NCI-H82 treated with DMSO at 0.1 percent for 48 hours (cell line): ENCODE data around the gene ACADSB.

ENCODE experiments used
- DNase-seq: peaks from one replicate; lab custom pipeline; 2025; ENCODE audit not compliant: unreplicated experiment; lab: John Stamatoyannopoulos, UW

The ACADSB gene

DNA sequence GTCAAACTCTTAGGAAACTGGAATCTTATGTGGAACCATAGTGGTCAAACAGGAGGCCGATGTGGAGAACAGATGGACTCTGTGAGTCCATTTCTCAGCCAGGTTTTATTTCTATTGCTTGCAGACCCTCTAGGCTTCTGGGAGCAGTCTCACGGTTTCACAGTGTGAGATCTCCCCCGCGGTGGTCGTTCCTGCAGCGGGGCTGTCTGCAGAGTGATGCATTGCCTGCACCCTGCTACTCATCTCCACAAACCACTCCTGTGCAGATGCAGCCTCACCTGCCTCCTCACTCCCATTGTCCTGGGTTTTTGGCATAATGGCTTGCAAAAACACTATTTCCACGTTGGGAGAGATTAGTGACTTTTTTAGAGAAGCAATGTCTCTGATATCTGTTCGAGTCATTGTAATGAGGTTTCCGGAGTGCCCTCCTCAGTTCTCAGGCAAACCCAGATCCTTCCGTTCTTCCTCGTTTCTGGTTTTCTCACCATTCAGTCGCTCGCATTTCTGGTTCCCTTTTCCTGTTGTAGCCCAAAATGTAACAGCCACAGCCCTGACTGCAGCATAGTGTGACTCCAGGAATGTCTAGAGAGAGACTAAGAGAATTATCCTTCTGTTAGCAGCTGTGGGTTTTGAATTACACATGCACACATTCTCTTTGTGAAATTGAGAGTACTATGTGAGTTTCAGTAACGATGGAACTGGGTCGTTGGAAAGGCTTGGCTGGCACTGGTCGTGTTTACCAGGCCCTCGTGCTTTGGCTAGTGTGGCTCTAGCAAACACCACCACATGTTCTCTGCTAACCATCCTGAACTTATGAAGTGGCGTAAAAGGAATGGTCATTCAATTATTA is 30.2 kb downstream of the ACADSB start:
- no peak for DNase-seq

DNA sequence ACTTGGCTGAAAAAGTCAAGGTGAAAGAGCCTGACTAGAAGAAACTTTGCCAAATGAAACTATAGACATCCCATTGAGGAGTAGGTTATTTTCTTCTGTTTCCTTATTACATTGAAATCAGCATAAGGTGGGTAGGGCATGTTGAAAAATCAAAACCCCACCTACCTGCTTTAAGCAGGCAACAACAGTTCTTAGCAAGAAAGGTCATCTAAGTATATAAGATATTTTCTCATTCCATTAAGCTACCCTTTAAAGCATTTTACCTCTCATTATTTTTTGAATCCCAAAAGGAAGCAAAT is 30.8 kb downstream of the ACADSB start:
- no peak for DNase-seq

DNA sequence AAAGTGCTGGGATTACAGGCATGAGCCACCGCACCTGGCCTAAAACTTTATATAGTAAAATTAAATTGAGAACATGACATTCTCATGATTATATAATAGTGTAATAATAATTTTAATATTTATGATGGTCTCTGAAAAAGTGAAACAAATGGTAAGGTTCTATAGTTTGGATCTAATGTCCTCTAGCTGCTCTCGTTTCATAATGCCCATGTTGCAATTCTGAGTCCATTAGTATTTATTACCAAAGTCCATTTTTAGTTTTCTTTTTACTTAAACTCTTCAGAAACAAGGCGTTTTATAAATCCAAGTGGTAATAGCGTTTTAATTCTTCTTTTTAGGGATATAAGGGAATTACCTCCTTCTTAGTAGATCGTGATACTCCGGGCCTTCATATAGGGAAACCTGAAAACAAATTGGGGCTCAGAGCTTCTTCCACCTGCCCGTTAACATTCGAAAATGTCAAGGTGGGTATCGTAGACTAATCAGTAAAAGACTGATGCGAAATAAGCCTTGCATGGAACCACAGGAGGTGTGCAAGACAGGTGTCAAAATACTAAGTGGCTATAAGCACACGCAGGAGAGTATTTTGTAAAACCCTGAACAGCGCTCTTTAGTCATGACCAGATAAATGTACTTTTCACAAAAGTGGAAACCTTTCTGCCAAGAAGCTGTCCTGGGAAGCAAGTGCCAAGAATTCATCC is 34.1 kb downstream of the ACADSB start:
- DNase-seq, result no peak

DNA sequence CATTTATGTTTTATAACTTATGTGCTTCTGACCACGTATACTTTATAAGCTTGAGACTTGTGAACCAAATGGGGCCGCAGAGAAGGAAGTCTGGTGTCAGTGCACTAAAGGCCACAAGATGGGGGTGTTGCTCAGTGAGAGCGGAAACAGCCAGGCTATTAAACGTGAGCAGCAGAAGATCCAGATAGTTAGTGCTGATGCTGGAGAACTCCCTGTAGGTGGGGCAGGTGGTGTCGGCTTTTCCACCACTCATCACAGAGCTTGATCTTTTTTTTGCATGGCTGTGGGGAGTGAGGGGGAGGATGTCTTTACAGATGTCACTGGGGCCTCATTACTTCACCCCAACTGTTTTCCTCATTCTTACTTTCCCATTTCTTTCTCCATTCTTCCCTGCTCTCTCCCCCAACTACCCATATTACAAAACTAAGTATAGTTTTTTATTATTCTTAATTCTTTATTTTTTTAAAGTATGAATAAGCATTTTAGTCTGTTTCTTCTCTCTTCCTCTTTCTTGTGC is 34.7 kb downstream of the ACADSB start:
- peak; percentile 67 for DNase-seq

DNA sequence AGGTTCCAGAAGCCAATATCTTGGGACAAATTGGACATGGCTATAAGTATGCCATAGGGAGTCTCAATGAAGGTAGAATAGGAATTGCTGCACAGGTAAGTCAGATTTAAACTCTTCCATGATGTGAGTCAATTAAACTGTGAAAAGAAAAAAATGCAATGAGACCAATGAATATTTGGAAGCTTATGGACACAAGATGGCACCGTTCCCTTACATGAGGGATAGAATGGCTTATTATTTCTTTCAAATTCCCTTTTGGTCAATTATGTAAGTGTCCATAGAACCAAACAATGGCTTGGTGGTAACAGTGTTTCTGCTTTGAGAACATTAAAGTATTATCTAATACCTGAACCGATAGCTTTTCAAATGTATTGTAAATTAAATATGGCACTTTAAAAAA is 35.6 kb downstream of the ACADSB start:
- DNase-seq, result no peak

DNA sequence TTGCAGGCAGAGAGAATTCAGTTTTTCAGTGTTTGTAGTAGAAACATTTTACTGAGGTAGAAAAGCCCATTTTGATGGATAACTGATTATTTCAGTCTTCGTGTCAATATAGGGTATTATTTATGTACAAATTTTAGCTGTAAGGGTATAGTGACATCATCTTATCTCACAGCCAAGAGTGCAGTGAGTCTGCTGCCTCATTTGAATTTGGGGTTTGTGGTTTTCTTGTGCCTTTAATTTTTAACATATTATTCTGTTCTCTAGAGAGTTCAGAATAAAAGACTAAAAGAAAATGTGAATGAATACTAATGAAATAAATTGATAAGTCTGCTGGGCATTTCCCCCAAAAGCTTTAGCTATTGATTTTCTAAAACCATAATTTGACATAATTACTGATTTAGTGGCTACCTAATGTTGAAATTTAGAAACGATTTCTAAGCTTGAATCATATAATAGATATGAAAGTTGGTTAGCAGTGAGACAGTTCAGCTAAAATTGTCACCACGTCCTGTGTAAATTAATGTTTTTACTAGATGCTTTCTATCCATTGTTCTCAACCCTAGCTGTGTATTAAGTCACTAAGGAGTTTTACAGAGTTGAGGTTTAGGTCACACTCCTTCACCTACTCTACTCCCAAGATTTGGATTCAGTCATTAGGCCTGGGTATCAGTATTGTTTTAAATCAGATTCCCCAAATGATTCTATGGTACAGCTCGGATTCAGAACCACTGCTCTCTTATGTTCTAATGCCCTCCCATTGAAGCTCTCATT is 37.3 kb downstream of the ACADSB start:
- no peak for DNase-seq

DNA sequence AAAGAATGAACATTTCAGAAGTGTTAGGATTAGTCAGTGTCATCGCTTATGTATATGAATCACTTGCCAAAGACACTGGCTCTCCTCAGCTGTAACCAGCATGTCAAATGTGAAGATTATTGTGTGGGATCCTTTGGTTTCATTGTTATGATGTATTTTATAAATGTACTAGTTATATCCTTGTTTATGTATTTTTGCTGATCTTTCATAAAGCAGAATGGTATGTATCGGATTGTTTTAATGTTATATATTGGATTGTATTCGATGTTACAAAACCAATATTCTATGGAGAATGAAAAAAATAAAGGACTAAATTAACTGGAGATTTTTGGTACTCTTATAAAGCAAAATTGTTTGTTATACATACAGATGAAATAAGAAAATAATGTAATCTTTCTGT is 49.2 kb downstream of the ACADSB start:
- DNase-seq, result no peak

DNA sequence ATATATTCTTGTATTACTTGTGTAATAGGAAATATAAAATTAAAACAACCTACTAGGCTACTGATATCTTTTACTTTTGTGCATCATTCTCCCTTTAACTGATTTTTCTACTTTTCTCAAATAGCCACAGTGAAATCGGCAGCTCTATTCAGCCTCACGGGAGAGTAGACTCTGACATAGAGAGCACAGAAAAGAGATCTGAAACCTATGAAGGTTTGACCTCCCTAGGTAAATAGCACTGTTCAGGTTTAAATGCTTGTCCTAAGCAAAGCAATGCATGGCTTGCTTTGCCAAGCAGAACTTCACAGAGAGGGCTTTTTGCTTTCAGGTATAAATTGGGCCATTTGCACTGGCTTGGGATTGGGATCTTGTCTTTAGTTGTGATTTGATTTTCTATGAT is 53.1 kb downstream of the ACADSB start:
- DNase-seq, result no peak

DNA sequence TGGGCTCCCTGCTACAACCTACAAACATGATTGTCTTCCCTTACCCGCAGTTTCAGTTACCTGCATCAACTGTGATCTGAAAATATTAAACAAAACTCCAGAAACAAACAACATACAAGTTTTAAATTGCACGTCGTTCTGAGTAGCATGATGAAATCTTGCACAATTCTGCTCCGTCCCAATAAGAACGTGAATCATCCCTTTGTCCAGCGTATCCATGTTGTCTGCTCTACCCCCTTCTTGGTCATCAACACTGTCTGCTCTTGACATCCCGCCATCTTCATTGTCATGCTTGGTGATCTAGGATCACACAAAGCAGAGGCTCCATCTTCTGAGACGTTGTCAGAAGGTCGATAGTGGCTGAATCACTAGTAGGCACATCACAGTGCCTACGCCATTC is 53.9 kb downstream of the ACADSB start:
- DNase-seq, result no peak

DNA sequence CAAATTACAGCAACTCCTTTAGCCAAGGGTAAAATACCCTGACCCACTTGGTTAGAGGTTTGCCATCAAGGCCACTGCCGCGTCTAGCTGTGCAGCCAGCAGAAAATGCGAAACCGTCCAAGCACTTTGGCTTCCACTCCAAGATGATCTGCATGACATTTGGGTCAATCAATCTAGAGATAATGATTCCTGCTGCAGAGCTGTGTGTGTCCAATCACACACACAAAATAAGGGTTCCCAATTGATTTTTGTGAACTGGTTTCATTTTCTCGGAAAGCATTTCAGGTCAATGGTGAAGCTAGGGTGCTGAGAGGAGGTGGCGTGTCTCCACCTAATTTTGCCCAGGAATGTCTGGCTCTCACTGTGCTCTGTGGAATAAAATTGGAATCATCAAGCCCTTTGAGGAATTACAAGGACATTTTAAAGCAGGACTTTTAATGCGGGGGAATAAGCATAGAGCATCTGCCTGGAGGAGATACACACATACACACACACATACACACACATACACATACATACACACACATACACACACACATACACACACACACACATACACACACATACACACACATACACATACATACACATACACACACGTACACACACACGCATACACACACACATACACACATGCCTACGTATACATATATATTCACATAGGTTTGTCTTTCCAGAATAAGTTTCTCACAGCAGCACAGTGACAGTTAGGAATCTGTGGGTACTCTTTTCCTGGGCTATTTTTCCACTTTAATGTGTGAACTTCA is 59.5 kb downstream of the ACADSB start:
- no peak for DNase-seq

DNA sequence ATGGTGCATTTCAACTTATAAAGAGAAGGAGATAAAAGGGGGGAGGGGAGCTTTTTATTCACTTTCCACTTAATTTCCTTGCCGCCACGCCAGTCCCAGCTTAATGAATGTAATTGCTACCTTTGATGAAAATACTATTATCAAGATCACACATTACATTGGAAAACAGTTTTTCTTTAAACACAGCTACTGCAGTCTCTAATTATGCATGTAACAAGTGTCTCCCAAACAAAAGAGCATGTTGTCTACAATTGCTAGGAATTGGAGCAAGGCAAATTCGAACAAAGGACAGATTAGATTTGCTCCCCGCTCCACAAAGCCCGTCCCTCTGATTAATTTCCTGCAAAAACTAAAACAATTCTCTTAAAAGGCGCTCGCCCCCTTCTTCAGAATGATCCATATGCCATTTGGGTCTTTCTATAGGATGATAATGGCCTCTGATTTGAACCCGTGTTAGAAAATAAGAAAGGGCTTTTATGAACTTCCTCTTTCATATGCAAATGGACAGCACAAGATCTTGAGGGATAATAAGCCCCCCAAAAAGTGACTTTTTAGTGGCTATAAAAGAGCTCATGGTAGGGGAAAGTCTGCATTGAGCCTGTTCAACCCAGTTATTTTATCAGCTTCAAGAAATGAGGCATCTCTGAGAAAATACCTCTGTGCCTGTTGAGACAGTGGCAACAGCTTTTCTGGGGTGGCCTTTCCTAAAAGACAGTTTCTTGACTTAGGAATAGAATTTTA is 60.6 kb downstream of the ACADSB start:
- DNase-seq, result no peak

DNA sequence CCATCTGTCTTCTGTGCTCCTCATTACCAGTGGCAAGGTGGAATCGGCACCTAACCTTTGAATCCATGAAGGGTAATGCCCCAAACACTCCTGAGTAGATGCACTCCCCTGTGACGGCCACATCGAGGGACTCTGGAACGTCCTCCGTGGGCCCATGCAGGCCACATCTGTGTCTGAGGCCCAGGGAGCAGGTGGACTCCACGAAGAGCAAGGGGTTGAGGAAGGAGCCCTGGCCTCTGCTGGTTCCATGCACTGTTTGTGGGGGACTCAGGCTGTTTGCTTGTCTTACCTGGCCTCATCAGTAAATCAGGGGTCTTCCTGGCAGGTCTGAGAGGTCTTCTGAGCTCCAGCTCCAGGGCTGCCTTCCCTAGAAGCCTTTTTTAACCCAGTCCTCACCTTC is 64.4 kb downstream of the ACADSB start:
- no peak for DNase-seq

DNA sequence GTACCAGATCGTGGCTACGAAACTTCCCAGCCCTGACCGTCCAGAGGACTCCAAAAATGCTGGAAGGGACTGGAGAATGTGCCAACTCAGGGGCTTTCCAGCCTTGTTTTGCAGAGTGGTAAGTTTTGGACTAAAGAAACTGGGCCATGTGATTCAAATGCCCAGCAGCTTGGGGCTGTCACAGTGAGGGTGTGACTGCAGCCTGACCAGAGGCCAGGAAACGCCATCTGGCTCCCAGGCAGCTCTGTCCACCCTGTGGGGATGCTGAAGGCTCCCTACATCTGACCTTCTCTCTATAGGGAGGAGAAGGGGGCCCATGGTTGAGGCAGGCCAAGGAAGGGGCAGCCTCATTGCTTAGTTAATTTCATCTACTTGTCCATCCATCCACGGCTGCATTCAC is 65.4 kb downstream of the ACADSB start:
- no peak for DNase-seq

DNA sequence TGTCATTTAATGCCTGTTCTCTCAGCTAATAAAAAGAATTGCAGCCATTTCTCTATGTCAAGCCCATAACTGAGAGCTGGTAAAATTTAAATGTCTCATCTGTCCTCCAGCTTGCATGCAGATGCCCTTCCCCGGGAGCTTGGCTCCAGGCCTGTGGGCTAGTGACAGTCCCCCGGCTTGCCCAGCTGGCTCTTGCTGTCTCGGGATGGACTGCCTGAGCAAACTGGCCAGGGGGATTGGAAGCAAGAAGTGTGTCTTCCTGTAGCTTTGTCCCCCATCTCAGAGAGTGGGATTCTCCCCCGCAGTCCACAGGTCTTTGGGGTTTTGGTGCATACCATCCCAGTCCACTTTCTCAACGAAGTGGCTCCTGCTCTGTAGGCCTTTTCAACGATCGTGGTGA is 73.1 kb downstream of the ACADSB start:
- DNase-seq, result no peak

DNA sequence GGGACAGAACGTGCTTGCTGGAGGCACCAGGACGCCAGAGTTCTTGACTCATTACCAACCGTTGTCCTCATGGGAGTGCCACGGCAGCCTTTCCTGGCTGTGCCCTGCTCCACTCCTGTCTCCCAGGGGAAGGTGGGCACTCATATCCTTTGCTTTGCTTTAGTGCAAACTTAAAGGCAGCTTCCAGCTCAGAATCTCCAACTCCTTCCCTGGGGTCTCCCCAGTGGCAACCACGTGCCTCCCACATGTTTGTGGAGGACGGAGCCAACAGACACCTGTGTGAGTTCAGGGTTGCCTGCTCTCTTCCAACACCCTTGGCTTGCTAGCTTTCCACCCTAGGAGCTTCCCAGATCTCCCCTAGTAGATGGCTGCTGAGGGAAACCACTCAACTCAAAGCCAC is 75.0 kb downstream of the ACADSB start:
- no peak for DNase-seq

DNA sequence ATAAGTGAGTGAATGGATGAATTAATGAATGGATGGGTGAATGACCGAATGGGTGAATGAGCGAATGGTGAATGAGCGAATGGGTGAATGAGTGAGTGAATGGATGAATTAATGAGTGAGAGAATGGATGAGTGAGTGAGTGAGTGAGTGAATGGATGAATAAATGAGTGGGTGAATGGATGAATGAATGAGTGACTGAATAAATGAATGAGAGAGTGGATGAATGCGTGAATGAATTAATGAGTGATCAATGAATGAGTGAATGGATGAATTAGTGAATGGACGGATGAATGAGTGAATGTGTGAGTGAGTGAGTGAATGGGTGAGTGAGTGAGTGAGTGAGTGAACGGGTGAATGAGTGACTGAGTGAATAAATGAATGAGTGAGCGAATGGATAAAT is 77.5 kb downstream of the ACADSB start:
- no peak for DNase-seq

DNA sequence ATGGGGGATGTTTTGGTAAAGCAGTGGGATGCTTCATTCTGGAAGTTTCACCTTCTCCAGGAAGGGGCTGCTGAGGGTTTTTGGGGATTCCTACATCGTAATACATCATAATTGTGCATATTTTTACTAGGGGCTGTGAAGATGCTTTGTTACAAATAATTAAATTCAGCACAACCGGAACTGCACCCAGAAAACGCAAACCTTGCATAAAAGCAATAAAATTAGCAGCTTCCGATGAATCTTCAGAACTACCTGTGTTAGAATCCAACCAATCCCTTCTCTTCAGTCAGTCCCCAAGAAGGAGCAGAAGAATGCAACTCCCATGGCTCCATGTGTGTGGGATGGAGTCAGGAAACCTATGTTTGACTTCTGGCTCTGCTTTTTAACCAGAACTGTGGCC is 78.5 kb downstream of the ACADSB start:
- DNase-seq, result no peak

DNA sequence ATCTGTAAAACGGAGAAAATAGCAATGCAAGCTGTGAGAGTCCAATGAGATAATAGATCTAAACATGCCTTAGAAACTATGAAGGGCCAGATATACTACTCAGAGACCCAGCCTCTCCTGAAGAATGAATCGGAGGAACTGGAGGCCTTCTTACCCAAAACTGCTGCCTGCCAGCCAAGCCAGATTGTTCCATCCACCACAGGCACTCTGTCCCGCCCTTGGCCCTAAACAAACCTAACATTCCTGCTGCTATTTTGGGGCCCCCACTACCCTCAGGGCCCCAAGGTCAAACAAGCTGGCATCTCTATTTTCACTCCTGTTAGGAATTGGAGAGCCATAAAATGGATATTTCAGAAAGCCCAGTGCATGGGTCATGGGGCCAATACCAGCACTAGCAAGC is 79.0 kb downstream of the ACADSB start:
- DNase-seq, result no peak

DNA sequence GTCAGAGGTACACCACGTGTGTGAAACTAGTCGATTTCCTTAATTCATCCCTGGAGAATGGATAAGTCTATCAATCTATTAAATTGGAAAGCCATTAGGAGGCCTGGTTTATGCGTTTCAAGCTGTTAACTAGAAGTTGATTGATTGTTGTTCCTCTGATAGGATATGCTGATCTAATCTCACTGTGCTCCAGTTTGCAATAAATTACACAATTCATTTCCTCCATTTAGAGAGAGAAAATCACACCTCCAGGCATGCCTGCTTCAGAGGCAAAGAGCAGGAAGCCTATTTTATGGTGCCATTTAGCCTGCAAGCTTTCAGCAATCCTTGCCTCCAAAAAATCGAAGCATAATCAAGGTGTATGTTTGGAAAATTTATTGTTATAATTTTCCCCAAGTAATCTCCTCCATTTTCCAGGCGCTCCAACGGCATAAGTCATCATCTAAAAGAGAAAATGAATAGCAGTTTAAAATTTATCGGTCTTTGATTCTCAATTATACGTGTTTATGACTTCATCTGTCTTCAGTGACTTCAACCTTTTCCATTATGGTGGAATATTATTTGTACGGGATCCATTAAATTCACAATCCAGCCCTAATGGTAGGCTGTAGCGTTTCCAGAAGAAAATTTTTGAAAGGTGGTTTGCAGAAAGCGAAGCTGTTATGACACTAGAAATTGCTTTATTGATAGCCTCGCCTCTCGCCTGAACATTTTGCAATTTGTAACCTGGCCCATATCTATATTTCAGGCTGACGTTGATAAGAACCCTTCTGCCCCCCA is 84.0 kb downstream of the ACADSB start:
- DNase-seq, result no peak

DNA sequence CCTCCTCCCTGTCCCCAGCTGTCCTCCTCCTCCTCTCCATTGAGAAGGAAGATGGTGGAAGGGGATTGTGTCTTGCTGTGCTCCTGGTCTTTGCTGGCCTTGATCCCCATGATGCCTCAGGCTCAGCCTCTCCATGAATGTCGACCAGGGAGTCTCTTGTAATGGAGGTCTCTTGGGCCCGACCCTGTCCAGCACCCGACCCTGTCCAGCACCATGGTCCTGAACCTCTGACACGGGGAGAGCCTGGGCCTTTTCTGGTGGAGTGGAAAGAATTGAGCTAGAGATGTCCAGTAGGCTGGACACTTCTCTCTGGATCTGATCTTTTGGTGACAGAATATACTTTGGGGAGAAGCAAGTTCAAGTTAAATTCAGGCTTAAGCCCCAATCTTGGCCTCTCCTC is 84.7 kb downstream of the ACADSB start:
- no peak for DNase-seq
